Neural progenitor cell (in vitro differentiated cells): ENCODE measurements around the gene KIT. TPM values are rescaled to one million over a fixed set of nuclear protein-coding genes. Genes with fewer than 3 reads are reported as not detected.
A peak's percentile ranks its signal among the peaks of the same experiment; 100 is the strongest.

Source experiments
- DNase-seq: peaks from one replicate; pipeline ENCODE4 v3.0.0-alpha.2; 2016; ENCODE audit warnings: low spot score
- H2AFZ ChIP-seq: fragments of 200-600 bp; sonication (generic); replicated peaks from 2 replicates; pipeline ENCODE4 v1.6.1; 2016; ENCODE audit warnings: antibody characterized with exemption
- H3F3A ChIP-seq: fragments of 200-600 bp; sonication (generic); 2 replicates; pipeline ENCODE4 v1.6.1; 2016; ENCODE audit warnings: antibody characterized with exemption, low read depth
- H3K27ac ChIP-seq: fragments of 200-600 bp; sonication (generic); 2 replicates; pipeline ENCODE4 v1.5.1; 2016; ENCODE audit warnings: mild to moderate bottlenecking
- H3K27me3 ChIP-seq: fragments of 200-600 bp; sonication (generic); 2 replicates; pipeline ENCODE4 v1.6.1; 2016; ENCODE audit warnings: mild to moderate bottlenecking, moderate library complexity
- H3K36me3 ChIP-seq: fragments of 200-600 bp; sonication (generic); 2 replicates; pipeline ENCODE4 v1.5.1; 2016
- H3K4me1 ChIP-seq: fragments of 200-600 bp; sonication (generic); 2 replicates; pipeline ENCODE4 v1.6.1; 2016; ENCODE audit warnings: mixed run types
- H3K4me2 ChIP-seq: fragments of 200-600 bp; sonication (generic); 2 replicates; pipeline ENCODE4 v1.6.1; 2016
- H3K4me3 ChIP-seq: fragments of 200-600 bp; sonication (generic); 2 replicates; pipeline ENCODE4 v1.5.1; 2016
- H3K79me2 ChIP-seq: fragments of 200-600 bp; sonication (generic); 2 replicates; pipeline ENCODE4 v1.6.1; 2016; ENCODE audit warnings: low read depth
- H3K9ac ChIP-seq: fragments of 200-600 bp; sonication (generic); 2 replicates; pipeline ENCODE4 v1.6.1; 2016
- H3K9me3 ChIP-seq: fragments of 200-600 bp; sonication (generic); 2 replicates; pipeline ENCODE4 v1.5.1; 2016; ENCODE audit warnings: low read depth
- H4K20me1 ChIP-seq: fragments of 200-600 bp; sonication (generic); 2 replicates; pipeline ENCODE4 v1.6.1; 2016; ENCODE audit warnings: low read depth
- H3K27ac Mint-ChIP-seq: 3 replicates; pipeline ENCODE4 v1.8.0; 2021; ENCODE audit warnings: mixed read lengths
- H3K27me3 Mint-ChIP-seq: 2 replicates; pipeline ENCODE4 v1.8.0; 2022; ENCODE audit warnings: low read depth, mild to moderate bottlenecking, inconsistent platforms, moderate library complexity, mixed read lengths; ENCODE audit not compliant: insufficient read depth
- H3K36me3 Mint-ChIP-seq: 3 replicates; pipeline ENCODE4 v1.8.0; 2021; ENCODE audit warnings: mixed read lengths
- H3K4me1 Mint-ChIP-seq: 3 replicates; pipeline ENCODE4 v1.8.0; 2021; ENCODE audit warnings: mixed read lengths
- H3K4me3 Mint-ChIP-seq: 3 replicates; pipeline ENCODE4 v1.8.0; 2021; ENCODE audit warnings: mild to moderate bottlenecking, moderate library complexity, mixed read lengths
- H3K9me3 Mint-ChIP-seq: 3 replicates; pipeline ENCODE4 v1.8.0; 2020; ENCODE audit warnings: mixed read lengths
- EZH2 ChIP-seq: fragments of 200-600 bp; sonication (generic); IDR thresholded peaks from 2 replicates; pipeline ENCODE4 v1.6.1; 2017; ENCODE audit warnings: antibody characterized with exemption, mild to moderate bottlenecking, moderate library complexity
- EZH2phosphoT487 ChIP-seq: fragments of 200-600 bp; sonication (generic); IDR thresholded peaks from 2 replicates; pipeline ENCODE4 v1.6.1; 2017; ENCODE audit warnings: antibody characterized with exemption
- total RNA-seq: library from RNA; depleted of rRNA; stranded (reverse); fragments of >200 nt; gene quantifications from 2 replicates; pipeline ENCODE4 v1.2.3, GENCODE V29; 2015; ENCODE audit warnings: low replicate concordance
- TF ChIP-seq, protein P1 (sequence below): fragments of 200-600 bp; sonication (generic); IDR thresholded peaks from 2 replicates; pipeline ENCODE4 v1.5.1; 2017; ENCODE audit warnings: antibody characterized with exemption, mild to moderate bottlenecking

Gene KIT
- total RNA-seq, 1 donor from 2014 or later = 4.6 TPM

GRCh38 chr4:54658252-54659093 is 716 bp downstream of the KIT start:
- Mint-ChIP-seq H3K27ac (no peak overlapping the region), H3K4me3 (peak overlapping the region; percentile 94), H3K9me3 (no peaks in the 10 kb centered on the region), H3K36me3 (peaks cover 5% of the 10 kb centered on the region), H3K4me1 (peaks cover 38% of the 10 kb centered on the region), H3K27me3 (peaks cover 29% of the 10 kb centered on the region)
- no peak overlapping the region for H3K27ac ChIP-seq
- H3K36me3 ChIP-seq = no peaks in the 10 kb centered on the region
- no peaks in the 10 kb centered on the region for H3K9me3 ChIP-seq
- H3K79me2 ChIP-seq = no peaks in the 10 kb centered on the region
- H4K20me1 ChIP-seq = peaks cover 5% of the 10 kb centered on the region
- H3K4me3 ChIP-seq = peak overlapping the region; percentile 64
- DNase-seq = peak; percentile 77
- H3K27me3 ChIP-seq = peaks cover 88% of the 10 kb centered on the region
- peak overlapping the region; percentile 91 for H2AFZ ChIP-seq
- H3K9ac ChIP-seq = no peak overlapping the region
- peaks cover 29% of the 10 kb centered on the region for H3F3A ChIP-seq
- peak overlapping the region; percentile 90 for H3K4me2 ChIP-seq
- peaks cover 16% of the 10 kb centered on the region for H3K4me1 ChIP-seq
- TF ChIP-seq EZH2 (peak; percentile 49), EZH2phosphoT487 (peak; percentile 31)
- TF ChIP-seq, protein P1, sequence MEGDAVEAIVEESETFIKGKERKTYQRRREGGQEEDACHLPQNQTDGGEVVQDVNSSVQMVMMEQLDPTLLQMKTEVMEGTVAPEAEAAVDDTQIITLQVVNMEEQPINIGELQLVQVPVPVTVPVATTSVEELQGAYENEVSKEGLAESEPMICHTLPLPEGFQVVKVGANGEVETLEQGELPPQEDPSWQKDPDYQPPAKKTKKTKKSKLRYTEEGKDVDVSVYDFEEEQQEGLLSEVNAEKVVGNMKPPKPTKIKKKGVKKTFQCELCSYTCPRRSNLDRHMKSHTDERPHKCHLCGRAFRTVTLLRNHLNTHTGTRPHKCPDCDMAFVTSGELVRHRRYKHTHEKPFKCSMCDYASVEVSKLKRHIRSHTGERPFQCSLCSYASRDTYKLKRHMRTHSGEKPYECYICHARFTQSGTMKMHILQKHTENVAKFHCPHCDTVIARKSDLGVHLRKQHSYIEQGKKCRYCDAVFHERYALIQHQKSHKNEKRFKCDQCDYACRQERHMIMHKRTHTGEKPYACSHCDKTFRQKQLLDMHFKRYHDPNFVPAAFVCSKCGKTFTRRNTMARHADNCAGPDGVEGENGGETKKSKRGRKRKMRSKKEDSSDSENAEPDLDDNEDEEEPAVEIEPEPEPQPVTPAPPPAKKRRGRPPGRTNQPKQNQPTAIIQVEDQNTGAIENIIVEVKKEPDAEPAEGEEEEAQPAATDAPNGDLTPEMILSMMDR = peak; percentile 40

DNA sequence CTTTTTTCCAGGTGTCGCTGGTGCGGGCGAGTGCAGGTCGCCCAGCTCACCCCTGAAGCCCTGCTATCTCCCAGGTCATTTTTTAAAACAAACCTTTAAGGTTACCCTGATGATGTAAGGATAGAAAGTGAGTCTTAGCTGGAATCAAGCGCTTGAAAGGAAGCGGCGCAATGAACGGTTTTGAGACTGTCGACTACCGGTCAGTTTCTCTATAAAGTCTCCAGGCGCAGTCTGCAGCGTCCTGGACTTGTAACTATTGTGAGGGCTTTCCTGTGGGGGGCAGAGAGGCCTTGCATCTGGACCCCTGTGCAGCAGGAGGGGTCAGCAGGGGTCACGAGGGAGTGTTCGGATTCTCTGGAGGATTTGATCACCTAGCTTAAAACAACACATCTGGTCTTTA is 1.6 kb downstream of the KIT start:
- DNase-seq = peak; percentile 69
- Histone ChIP-seq H3K27ac (no peak overlapping the region), H3F3A (peaks cover 29% of the 10 kb centered on the region), H3K4me1 (peaks cover 16% of the 10 kb centered on the region), H3K36me3 (no peaks in the 10 kb centered on the region), H4K20me1 (peaks cover 5% of the 10 kb centered on the region), H3K9ac (no peak overlapping the region), H3K4me3 (peak overlapping the region; percentile 64), H3K9me3 (no peaks in the 10 kb centered on the region), H2AFZ (peak overlapping the region; percentile 91), H3K4me2 (peak overlapping the region; percentile 90), H3K27me3 (peaks cover 80% of the 10 kb centered on the region), H3K79me2 (no peaks in the 10 kb centered on the region)
- TF ChIP-seq EZH2 (no peak), EZH2phosphoT487 (no peak)
- TF ChIP-seq, protein P1 = no peak
- Mint-ChIP-seq H3K9me3 (no peaks in the 10 kb centered on the region), H3K27ac (peak overlapping the region; percentile 69), H3K4me1 (peaks cover 35% of the 10 kb centered on the region), H3K27me3 (peaks cover 29% of the 10 kb centered on the region), H3K36me3 (peaks cover 5% of the 10 kb centered on the region), H3K4me3 (peak overlapping the region; percentile 94)

- H3K9me3 ChIP-seq = no peaks in the 10 kb centered on the region
- Mint-ChIP-seq H3K27ac (no peak overlapping the region), H3K9me3 (no peaks in the 10 kb centered on the region), H3K27me3 (peaks cover 29% of the 10 kb centered on the region), H3K36me3 (peaks cover 5% of the 10 kb centered on the region), H3K4me1 (peaks cover 35% of the 10 kb centered on the region), H3K4me3 (peak overlapping the region; percentile 94)
- H3K4me2 ChIP-seq = peak overlapping the region; percentile 90
- peaks cover 29% of the 10 kb centered on the region for H3F3A ChIP-seq
- TF ChIP-seq, protein P1 = no peak
- TF ChIP-seq EZH2 (no peak), EZH2phosphoT487 (no peak)
- peaks cover 74% of the 10 kb centered on the region for H3K27me3 ChIP-seq
- H3K4me3 ChIP-seq = peak overlapping the region; percentile 64
- H3K79me2 ChIP-seq = no peaks in the 10 kb centered on the region
- DNase-seq = no peak
- H3K27ac ChIP-seq = no peak overlapping the region
- no peaks in the 10 kb centered on the region for H3K36me3 ChIP-seq
- H3K9ac ChIP-seq = no peak overlapping the region
- peaks cover 5% of the 10 kb centered on the region for H4K20me1 ChIP-seq
- H3K4me1 ChIP-seq = peaks cover 16% of the 10 kb centered on the region
- H2AFZ ChIP-seq = no peak overlapping the region
Observed at GRCh38 chr4:54659749-54660535, 2.2 kb downstream of the KIT start.
